Thyroid gland (tissue), 4 donors: Measurements from ENCODE around the gene OGG1.

Experiments used
- CTCF ChIP-seq, 6 experiments: fragments of 200-600 bp in 3 of 6; fragments of 450-650 bp in 3 of 6; sonication (generic) in 3 of 6; IDR thresholded peaks; one replicate each; pipeline ENCODE4 v1.5.1; 2016 to 2019; ENCODE audit warnings: antibody characterized with exemption in 6 of 6, mild to moderate bottlenecking in 2 of 6, inconsistent platforms in 1 of 6, moderate library complexity in 1 of 6
- POLR2A ChIP-seq, 2 donors: fragments of 450-650 bp; IDR thresholded peaks; one replicate each; pipeline ENCODE4 v1.6.1; 2017; ENCODE audit warnings: antibody characterized with exemption in 2 of 2, mild to moderate bottlenecking in 2 of 2, moderate library complexity in 1 of 2

GRCh38 chr3:9718118-9718517, 31.6 kb upstream of the OGG1 start:
- TF ChIP-seq CTCF (IDR thresholded peaks at IDR 0.05) (no peak), POLR2A (IDR thresholded peaks at IDR 0.05) (no peak)
